GM12865 (cell line): Measurements from ENCODE around the gene SIL1.

Experiments
- DNase-seq: peaks from one replicate; pipeline ENCODE4 v3.0.0; 2010; ENCODE audit warnings: low read depth
- H3K4me3 ChIP-seq: 2 replicates; pipeline ENCODE4 v1.5.1; 2011; ENCODE audit warnings: mild to moderate bottlenecking, low read depth, low read length, control low read depth
- TF ChIP-seq, protein P1 (sequence below): IDR thresholded peaks from 2 replicates; pipeline ENCODE4 v1.5.1; 2011; ENCODE audit warnings: low read length, control low read depth, low read depth, inconsistent platforms; ENCODE audit not compliant: insufficient read depth; ENCODE audit errors: missing control alignments

The SIL1 gene

GRCh38 chr5:138930371-138931097 lies 267.6 kb downstream of the SIL1 start:
- TF ChIP-seq, protein P1, sequence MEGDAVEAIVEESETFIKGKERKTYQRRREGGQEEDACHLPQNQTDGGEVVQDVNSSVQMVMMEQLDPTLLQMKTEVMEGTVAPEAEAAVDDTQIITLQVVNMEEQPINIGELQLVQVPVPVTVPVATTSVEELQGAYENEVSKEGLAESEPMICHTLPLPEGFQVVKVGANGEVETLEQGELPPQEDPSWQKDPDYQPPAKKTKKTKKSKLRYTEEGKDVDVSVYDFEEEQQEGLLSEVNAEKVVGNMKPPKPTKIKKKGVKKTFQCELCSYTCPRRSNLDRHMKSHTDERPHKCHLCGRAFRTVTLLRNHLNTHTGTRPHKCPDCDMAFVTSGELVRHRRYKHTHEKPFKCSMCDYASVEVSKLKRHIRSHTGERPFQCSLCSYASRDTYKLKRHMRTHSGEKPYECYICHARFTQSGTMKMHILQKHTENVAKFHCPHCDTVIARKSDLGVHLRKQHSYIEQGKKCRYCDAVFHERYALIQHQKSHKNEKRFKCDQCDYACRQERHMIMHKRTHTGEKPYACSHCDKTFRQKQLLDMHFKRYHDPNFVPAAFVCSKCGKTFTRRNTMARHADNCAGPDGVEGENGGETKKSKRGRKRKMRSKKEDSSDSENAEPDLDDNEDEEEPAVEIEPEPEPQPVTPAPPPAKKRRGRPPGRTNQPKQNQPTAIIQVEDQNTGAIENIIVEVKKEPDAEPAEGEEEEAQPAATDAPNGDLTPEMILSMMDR, result no peak
- DNase-seq, result no peak
- H3K4me3 ChIP-seq, result no peak overlapping the region

- TF ChIP-seq, protein P1, result no peak
- no peak for DNase-seq
- H3K4me3 ChIP-seq, result no peak overlapping the region
Observed at GRCh38 chr5:138929571-138929955, 268.6 kb downstream of the SIL1 start.

- H3K4me3 ChIP-seq, result no peak overlapping the region
- TF ChIP-seq, protein P1, result no peak
- no peak for DNase-seq
Observed at GRCh38 chr5:138927979-138928378, 270.2 kb downstream of the SIL1 start.

- TF ChIP-seq, protein P1, result no peak
- H3K4me3 ChIP-seq, result no peak overlapping the region
- no peak for DNase-seq
Observed at GRCh38 chr5:138927544-138927943, 270.6 kb downstream of the SIL1 start.

- no peak overlapping the region for H3K4me3 ChIP-seq
- no peak for DNase-seq
- TF ChIP-seq, protein P1, result no peak
Observed at GRCh38 chr5:138926688-138927448, 271.3 kb downstream of the SIL1 start.

DNA sequence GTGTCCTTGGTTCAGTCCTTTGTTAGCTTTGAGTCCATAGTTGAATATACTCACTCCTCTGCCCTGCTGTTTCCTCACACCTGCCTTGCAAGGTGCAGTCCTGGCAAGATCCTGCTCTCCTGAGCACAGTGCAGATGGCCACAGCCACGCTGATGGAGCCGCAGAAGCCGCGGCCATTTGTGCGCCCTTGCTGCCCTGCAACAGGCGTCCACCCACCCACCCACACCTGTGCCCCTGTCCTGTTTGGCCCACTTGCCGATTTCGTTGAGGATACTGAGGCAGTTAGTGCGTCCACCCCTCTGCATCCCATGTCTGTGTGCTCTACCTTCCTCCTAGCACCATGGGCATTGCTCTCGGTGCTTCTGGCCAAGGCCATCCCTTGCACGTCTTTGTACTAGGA lies 271.9 kb downstream of the SIL1 start:
- no peak for DNase-seq
- no peak overlapping the region for H3K4me3 ChIP-seq
- TF ChIP-seq, protein P1, result no peak
